Neural progenitor cell (in vitro differentiated cells): ENCODE results near the gene SLC16A9. TPM values are rescaled to one million over a fixed set of nuclear protein-coding genes. Genes with fewer than 3 reads are reported as not detected.

ENCODE experiments used
- DNase-seq: peaks from one replicate; pipeline ENCODE4 v3.0.0-alpha.2; 2016; ENCODE audit warnings: low spot score
- H2AFZ ChIP-seq: fragments of 200-600 bp; sonication (generic); replicated peaks from 2 replicates; pipeline ENCODE4 v1.6.1; 2016; ENCODE audit warnings: antibody characterized with exemption
- H3F3A ChIP-seq: fragments of 200-600 bp; sonication (generic); 2 replicates; pipeline ENCODE4 v1.6.1; 2016; ENCODE audit warnings: antibody characterized with exemption, low read depth
- H3K27ac ChIP-seq: fragments of 200-600 bp; sonication (generic); 2 replicates; pipeline ENCODE4 v1.5.1; 2016; ENCODE audit warnings: mild to moderate bottlenecking
- H3K27me3 ChIP-seq: fragments of 200-600 bp; sonication (generic); 2 replicates; pipeline ENCODE4 v1.6.1; 2016; ENCODE audit warnings: mild to moderate bottlenecking, moderate library complexity
- H3K36me3 ChIP-seq: fragments of 200-600 bp; sonication (generic); 2 replicates; pipeline ENCODE4 v1.5.1; 2016
- H3K4me1 ChIP-seq: fragments of 200-600 bp; sonication (generic); 2 replicates; pipeline ENCODE4 v1.6.1; 2016; ENCODE audit warnings: mixed run types
- H3K4me2 ChIP-seq: fragments of 200-600 bp; sonication (generic); 2 replicates; pipeline ENCODE4 v1.6.1; 2016
- H3K4me3 ChIP-seq: fragments of 200-600 bp; sonication (generic); 2 replicates; pipeline ENCODE4 v1.5.1; 2016
- H3K79me2 ChIP-seq: fragments of 200-600 bp; sonication (generic); 2 replicates; pipeline ENCODE4 v1.6.1; 2016; ENCODE audit warnings: low read depth
- H3K9ac ChIP-seq: fragments of 200-600 bp; sonication (generic); 2 replicates; pipeline ENCODE4 v1.6.1; 2016
- H3K9me3 ChIP-seq: fragments of 200-600 bp; sonication (generic); 2 replicates; pipeline ENCODE4 v1.5.1; 2016; ENCODE audit warnings: low read depth
- H4K20me1 ChIP-seq: fragments of 200-600 bp; sonication (generic); 2 replicates; pipeline ENCODE4 v1.6.1; 2016; ENCODE audit warnings: low read depth
- H3K27ac Mint-ChIP-seq: 3 replicates; pipeline ENCODE4 v1.8.0; 2021; ENCODE audit warnings: mixed read lengths
- H3K27me3 Mint-ChIP-seq: 2 replicates; pipeline ENCODE4 v1.8.0; 2022; ENCODE audit warnings: low read depth, mild to moderate bottlenecking, inconsistent platforms, moderate library complexity, mixed read lengths; ENCODE audit not compliant: insufficient read depth
- H3K36me3 Mint-ChIP-seq: 3 replicates; pipeline ENCODE4 v1.8.0; 2021; ENCODE audit warnings: mixed read lengths
- H3K4me1 Mint-ChIP-seq: 3 replicates; pipeline ENCODE4 v1.8.0; 2021; ENCODE audit warnings: mixed read lengths
- H3K4me3 Mint-ChIP-seq: 3 replicates; pipeline ENCODE4 v1.8.0; 2021; ENCODE audit warnings: mild to moderate bottlenecking, moderate library complexity, mixed read lengths
- H3K9me3 Mint-ChIP-seq: 3 replicates; pipeline ENCODE4 v1.8.0; 2020; ENCODE audit warnings: mixed read lengths
- EZH2 ChIP-seq: fragments of 200-600 bp; sonication (generic); IDR thresholded peaks from 2 replicates; pipeline ENCODE4 v1.6.1; 2017; ENCODE audit warnings: antibody characterized with exemption, mild to moderate bottlenecking, moderate library complexity
- EZH2phosphoT487 ChIP-seq: fragments of 200-600 bp; sonication (generic); IDR thresholded peaks from 2 replicates; pipeline ENCODE4 v1.6.1; 2017; ENCODE audit warnings: antibody characterized with exemption
- total RNA-seq: library from RNA; depleted of rRNA; stranded (reverse); fragments of >200 nt; gene quantifications from 2 replicates; pipeline ENCODE4 v1.2.3, GENCODE V29; 2015; ENCODE audit warnings: low replicate concordance
- TF ChIP-seq, protein P1 (sequence below): fragments of 200-600 bp; sonication (generic); IDR thresholded peaks from 2 replicates; pipeline ENCODE4 v1.5.1; 2017; ENCODE audit warnings: antibody characterized with exemption, mild to moderate bottlenecking

SLC16A9 gene
- total RNA-seq, 1 donor from 2014 or later = 48.5 TPM

DNA sequence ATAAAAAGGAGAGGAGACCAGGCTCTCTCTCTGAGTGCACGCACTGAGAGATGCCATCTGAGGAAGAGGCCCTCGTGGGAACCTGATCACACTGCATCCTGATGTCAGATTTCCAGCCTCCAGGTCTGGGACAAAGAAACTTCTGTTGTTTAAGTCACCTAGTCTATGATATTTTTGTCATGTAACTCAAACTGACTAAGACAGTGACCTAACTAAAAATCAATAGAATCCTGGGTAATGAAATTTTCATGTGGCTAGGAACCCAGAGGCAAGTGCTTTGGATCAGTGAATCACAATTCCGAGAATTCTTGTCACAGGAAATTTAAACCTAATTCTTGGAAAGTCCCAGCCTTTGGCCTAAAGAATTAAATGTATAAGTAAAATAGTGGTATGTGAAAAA lies 107.7 kb downstream of the SLC16A9 start:
- Mint-ChIP-seq H3K27ac (no peak overlapping the region), H3K27me3 (no peaks in the 10 kb centered on the region), H3K36me3 (no peaks in the 10 kb centered on the region), H3K9me3 (peaks cover 8% of the 10 kb centered on the region), H3K4me1 (no peaks in the 10 kb centered on the region), H3K4me3 (no peak overlapping the region)
- Histone ChIP-seq H3K4me3 (no peak overlapping the region), H3K36me3 (no peaks in the 10 kb centered on the region), H3K4me1 (no peaks in the 10 kb centered on the region), H3K27me3 (no peaks in the 10 kb centered on the region), H3K27ac (no peak overlapping the region), H3K9me3 (no peaks in the 10 kb centered on the region), H3F3A (no peaks in the 10 kb centered on the region), H4K20me1 (no peaks in the 10 kb centered on the region), H3K9ac (no peak overlapping the region), H2AFZ (no peak overlapping the region), H3K4me2 (no peak overlapping the region), H3K79me2 (no peaks in the 10 kb centered on the region)
- DNase-seq = no peak
- TF ChIP-seq EZH2 (no peak), EZH2phosphoT487 (no peak)
- TF ChIP-seq, protein P1, sequence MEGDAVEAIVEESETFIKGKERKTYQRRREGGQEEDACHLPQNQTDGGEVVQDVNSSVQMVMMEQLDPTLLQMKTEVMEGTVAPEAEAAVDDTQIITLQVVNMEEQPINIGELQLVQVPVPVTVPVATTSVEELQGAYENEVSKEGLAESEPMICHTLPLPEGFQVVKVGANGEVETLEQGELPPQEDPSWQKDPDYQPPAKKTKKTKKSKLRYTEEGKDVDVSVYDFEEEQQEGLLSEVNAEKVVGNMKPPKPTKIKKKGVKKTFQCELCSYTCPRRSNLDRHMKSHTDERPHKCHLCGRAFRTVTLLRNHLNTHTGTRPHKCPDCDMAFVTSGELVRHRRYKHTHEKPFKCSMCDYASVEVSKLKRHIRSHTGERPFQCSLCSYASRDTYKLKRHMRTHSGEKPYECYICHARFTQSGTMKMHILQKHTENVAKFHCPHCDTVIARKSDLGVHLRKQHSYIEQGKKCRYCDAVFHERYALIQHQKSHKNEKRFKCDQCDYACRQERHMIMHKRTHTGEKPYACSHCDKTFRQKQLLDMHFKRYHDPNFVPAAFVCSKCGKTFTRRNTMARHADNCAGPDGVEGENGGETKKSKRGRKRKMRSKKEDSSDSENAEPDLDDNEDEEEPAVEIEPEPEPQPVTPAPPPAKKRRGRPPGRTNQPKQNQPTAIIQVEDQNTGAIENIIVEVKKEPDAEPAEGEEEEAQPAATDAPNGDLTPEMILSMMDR = no peak

Other genes with a start within 250 kb of the SLC16A9 start
- gene MRLN, start 43.6 kb upstream of the SLC16A9 start, total RNA-seq = not detected in 2 replicates
- gene CCDC6, start 196.7 kb upstream of the SLC16A9 start, total RNA-seq = 23.1 and 29.4 TPM in 2 replicates